GM23338 (cell line): ENCODE data around the gene RCC2. TPM values are rescaled to one million over a fixed set of nuclear protein-coding genes. Genes with fewer than 3 reads are reported as not detected.

Experiments
- CREB1 ChIP-seq: fragments of 250-450 bp; sonication (Bioruptor Pico); IDR thresholded peaks from 2 replicates; pipeline ENCODE4 v1.5.0; 2020; ENCODE audit warnings: low read depth, mild to moderate bottlenecking, moderate library complexity
- EZH2 ChIP-seq: fragments of 200-600 bp; sonication (generic); IDR thresholded peaks from one replicate; pipeline ENCODE4 v1.8.0; 2017; ENCODE audit warnings: antibody characterized with exemption, mild to moderate bottlenecking, low read depth; ENCODE audit not compliant: unreplicated experiment
- JUNB ChIP-seq: IDR thresholded peaks from one replicate; pipeline ENCODE4 v1.6.1; 2016; ENCODE audit warnings: antibody characterized with exemption; ENCODE audit not compliant: unreplicated experiment
- POLR2AphosphoS5 ChIP-seq: IDR thresholded peaks from 2 replicates; pipeline ENCODE4 v1.6.1; 2016; ENCODE audit warnings: antibody characterized with exemption, low read depth
- STAT1 ChIP-seq: IDR thresholded peaks from one replicate; pipeline ENCODE4 v1.6.1; 2016; ENCODE audit warnings: antibody characterized with exemption; ENCODE audit not compliant: unreplicated experiment
- ZNF114 ChIP-seq: fragments of 250-450 bp; sonication (Bioruptor Pico); IDR thresholded peaks from 2 replicates; pipeline ENCODE4 v1.5.0; 2020; ENCODE audit warnings: mild to moderate bottlenecking, moderate library complexity
- ZNF331 ChIP-seq: fragments of 250-450 bp; sonication (Bioruptor Pico); IDR thresholded peaks from 2 replicates; pipeline ENCODE4 v1.5.0; 2020; ENCODE audit warnings: low read depth, mild to moderate bottlenecking, moderate library complexity
- polyA plus RNA-seq: library from polyadenylated mRNA; unstranded; fragments of >200 nt; fragmentation: Nextera tagmentation; extraction: Ambion mirVana; gene quantifications from 2 replicates; pipeline ENCODE4 v1.2.1, GENCODE V29; 2016
- total RNA-seq: library from RNA; depleted of rRNA; stranded (reverse); fragments of >200 nt; shearing (Covaris generic); gene quantifications from 2 replicates; pipeline ENCODE4 v1.2.3, GENCODE V29; 2014
- TF ChIP-seq, protein P1 (sequence below): fragments of 250-450 bp; sonication (Bioruptor Pico); IDR thresholded peaks from 2 replicates; pipeline ENCODE4 v1.5.0; 2020; ENCODE audit warnings: mild to moderate bottlenecking, moderate library complexity
- TF ChIP-seq, protein P2 (sequence below), 2 experiments: fragments of 200-600 bp in 1 of 2; sonication (generic) in 1 of 2; conservative IDR thresholded peaks; 2 replicates each; pipeline versions ENCODE4 v1.5.1 to v1.6.1; 2016 to 2017; ENCODE audit warnings: antibody characterized with exemption in 2 of 2, low read depth in 2 of 2, mild to moderate bottlenecking in 2 of 2, moderate library complexity in 1 of 2

Gene RCC2
- total and polyA plus RNA-seq, 2 experiments from 2014 or later = 97.1 to 386 TPM

DNA sequence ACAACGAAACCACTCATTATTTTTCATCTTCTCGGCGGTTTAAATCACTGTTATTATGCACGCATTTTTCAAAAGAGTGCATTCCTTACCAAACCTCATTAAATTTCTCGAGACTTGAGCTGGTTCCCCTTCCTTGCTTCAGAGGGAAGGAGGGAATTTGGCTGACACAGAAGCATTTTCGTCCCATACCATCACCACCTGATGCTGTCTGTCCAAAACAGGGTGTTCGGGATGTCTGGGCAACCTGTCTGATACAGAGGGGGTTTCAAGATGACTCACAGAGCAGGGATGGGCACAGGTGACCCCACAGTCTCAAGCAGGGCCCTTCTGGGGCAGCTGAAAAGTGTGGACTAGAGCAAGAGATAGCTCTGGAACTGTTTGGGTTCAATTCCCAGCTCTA is 12.3 kb upstream of the RCC2 start (continued):
- TF ChIP-seq, protein P1, sequence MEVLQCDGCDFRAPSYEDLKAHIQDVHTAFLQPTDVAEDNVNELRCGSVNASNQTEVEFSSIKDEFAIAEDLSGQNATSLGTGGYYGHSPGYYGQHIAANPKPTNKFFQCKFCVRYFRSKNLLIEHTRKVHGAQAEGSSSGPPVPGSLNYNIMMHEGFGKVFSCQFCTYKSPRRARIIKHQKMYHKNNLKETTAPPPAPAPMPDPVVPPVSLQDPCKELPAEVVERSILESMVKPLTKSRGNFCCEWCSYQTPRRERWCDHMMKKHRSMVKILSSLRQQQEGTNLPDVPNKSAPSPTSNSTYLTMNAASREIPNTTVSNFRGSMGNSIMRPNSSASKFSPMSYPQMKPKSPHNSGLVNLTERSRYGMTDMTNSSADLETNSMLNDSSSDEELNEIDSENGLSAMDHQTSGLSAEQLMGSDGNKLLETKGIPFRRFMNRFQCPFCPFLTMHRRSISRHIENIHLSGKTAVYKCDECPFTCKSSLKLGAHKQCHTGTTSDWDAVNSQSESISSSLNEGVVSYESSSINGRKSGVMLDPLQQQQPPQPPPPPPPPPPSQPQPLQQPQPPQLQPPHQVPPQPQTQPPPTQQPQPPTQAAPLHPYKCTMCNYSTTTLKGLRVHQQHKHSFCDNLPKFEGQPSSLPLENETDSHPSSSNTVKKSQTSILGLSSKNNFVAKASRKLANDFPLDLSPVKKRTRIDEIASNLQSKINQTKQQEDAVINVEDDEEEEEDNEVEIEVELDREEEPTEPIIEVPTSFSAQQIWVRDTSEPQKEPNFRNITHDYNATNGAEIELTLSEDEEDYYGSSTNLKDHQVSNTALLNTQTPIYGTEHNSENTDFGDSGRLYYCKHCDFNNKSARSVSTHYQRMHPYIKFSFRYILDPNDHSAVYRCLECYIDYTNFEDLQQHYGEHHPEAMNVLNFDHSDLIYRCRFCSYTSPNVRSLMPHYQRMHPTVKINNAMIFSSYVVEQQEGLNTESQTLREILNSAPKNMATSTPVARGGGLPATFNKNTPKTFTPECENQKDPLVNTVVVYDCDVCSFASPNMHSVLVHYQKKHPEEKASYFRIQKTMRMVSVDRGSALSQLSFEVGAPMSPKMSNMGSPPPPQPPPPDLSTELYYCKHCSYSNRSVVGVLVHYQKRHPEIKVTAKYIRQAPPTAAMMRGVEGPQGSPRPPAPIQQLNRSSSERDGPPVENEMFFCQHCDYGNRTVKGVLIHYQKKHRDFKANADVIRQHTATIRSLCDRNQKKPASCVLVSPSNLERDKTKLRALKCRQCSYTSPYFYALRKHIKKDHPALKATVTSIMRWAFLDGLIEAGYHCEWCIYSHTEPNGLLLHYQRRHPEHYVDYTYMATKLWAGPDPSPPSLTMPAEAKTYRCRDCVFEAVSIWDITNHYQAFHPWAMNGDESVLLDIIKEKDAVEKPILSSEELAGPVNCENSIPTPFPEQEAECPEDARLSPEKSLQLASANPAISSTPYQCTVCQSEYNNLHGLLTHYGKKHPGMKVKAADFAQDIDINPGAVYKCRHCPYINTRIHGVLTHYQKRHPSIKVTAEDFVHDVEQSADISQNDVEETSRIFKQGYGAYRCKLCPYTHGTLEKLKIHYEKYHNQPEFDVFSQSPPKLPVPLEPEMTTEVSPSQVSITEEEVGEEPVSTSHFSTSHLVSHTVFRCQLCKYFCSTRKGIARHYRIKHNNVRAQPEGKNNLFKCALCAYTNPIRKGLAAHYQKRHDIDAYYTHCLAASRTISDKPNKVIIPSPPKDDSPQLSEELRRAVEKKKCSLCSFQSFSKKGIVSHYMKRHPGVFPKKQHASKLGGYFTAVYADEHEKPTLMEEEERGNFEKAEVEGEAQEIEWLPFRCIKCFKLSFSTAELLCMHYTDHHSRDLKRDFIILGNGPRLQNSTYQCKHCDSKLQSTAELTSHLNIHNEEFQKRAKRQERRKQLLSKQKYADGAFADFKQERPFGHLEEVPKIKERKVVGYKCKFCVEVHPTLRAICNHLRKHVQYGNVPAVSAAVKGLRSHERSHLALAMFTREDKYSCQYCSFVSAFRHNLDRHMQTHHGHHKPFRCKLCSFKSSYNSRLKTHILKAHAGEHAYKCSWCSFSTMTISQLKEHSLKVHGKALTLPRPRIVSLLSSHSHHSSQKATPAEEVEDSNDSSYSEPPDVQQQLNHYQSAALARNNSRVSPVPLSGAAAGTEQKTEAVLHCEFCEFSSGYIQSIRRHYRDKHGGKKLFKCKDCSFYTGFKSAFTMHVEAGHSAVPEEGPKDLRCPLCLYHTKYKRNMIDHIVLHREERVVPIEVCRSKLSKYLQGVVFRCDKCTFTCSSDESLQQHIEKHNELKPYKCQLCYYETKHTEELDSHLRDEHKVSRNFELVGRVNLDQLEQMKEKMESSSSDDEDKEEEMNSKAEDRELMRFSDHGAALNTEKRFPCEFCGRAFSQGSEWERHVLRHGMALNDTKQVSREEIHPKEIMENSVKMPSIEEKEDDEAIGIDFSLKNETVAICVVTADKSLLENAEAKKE (CRISPR knock-in tag) = no peak
- TF ChIP-seq ZNF114 (CRISPR knock-in tag) (no peak), POLR2AphosphoS5 (no peak), STAT1 (no peak), EZH2 (no peak), ZNF331 (CRISPR knock-in tag) (no peak), JUNB (no peak), CREB1 (CRISPR knock-in tag) (no peak)
- TF ChIP-seq, protein P2, sequence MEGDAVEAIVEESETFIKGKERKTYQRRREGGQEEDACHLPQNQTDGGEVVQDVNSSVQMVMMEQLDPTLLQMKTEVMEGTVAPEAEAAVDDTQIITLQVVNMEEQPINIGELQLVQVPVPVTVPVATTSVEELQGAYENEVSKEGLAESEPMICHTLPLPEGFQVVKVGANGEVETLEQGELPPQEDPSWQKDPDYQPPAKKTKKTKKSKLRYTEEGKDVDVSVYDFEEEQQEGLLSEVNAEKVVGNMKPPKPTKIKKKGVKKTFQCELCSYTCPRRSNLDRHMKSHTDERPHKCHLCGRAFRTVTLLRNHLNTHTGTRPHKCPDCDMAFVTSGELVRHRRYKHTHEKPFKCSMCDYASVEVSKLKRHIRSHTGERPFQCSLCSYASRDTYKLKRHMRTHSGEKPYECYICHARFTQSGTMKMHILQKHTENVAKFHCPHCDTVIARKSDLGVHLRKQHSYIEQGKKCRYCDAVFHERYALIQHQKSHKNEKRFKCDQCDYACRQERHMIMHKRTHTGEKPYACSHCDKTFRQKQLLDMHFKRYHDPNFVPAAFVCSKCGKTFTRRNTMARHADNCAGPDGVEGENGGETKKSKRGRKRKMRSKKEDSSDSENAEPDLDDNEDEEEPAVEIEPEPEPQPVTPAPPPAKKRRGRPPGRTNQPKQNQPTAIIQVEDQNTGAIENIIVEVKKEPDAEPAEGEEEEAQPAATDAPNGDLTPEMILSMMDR (conservative IDR thresholded peaks at IDR 0.05; ENCODE audit: low read depth in 2 of 2) = no peak
